K562 (cell line): ENCODE data around the gene CEP78.

Source experiments
- GATA2 ChIP-seq: sonication (generic); formaldehyde crosslinking; IDR thresholded peaks from 2 replicates; pipeline ENCODE4 v1.4.0; 2020; ENCODE audit warnings: mild to moderate bottlenecking, missing genetic modification reagents
- SMARCC2 ChIP-seq: fragments of 450-650 bp; IDR thresholded peaks from 2 replicates; pipeline ENCODE4 v1.6.1; 2017; ENCODE audit warnings: antibody characterized with exemption, moderate library complexity, mild to moderate bottlenecking, low read depth
- SMC3 ChIP-seq: conservative IDR thresholded peaks from 2 replicates; pipeline ENCODE4 v1.6.1; 2011; ENCODE audit warnings: low read depth, low read length, improper control_type of control experiment; ENCODE audit not compliant: insufficient read depth
- TF ChIP-seq, protein P1 (sequence below): sonication (generic); formaldehyde crosslinking; IDR thresholded peaks from 2 replicates; pipeline ENCODE4 v1.9.0; 2022; ENCODE audit warnings: mild to moderate bottlenecking, missing genetic modification reagents

DNA sequence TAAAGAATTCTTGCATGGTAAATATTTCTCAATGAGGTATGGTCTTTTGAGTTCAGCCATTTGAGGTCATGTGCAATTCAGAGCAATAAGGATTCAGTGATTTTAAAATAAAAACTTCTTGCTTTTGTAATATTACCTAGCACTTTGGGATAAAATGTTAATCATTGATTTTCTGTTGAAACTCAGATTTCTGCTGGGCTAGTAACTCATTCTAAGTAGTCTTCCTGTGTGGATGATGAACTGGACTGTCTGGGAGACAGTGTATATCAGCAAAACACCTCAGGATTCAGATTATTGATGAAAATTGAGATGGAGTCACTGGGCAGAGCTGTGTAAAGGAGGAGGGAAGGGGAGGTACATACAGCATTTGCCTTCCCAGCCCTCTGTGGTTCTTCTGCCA lies 50.2 kb downstream of the CEP78 start:
- TF ChIP-seq SMARCC2 = no peak
- TF ChIP-seq, protein P1, sequence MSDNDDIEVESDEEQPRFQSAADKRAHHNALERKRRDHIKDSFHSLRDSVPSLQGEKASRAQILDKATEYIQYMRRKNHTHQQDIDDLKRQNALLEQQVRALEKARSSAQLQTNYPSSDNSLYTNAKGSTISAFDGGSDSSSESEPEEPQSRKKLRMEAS (CRISPR knock-in tag) = no peak
- no peak for TF ChIP-seq SMC3
- TF ChIP-seq GATA2 (CRISPR knock-in tag) = no peak
